C4-2B (cell line): ENCODE measurements around the gene NCF2.

Experiments
- ZFX ChIP-seq: fragments of 450-650 bp; IDR thresholded peaks from 2 replicates; pipeline ENCODE4 v1.6.1; 2017
- TF ChIP-seq, protein P1 (sequence below): fragments of 450-650 bp; conservative IDR thresholded peaks from 2 replicates; pipeline ENCODE4 v1.5.1; 2017; ENCODE audit warnings: mild to moderate bottlenecking

DNA sequence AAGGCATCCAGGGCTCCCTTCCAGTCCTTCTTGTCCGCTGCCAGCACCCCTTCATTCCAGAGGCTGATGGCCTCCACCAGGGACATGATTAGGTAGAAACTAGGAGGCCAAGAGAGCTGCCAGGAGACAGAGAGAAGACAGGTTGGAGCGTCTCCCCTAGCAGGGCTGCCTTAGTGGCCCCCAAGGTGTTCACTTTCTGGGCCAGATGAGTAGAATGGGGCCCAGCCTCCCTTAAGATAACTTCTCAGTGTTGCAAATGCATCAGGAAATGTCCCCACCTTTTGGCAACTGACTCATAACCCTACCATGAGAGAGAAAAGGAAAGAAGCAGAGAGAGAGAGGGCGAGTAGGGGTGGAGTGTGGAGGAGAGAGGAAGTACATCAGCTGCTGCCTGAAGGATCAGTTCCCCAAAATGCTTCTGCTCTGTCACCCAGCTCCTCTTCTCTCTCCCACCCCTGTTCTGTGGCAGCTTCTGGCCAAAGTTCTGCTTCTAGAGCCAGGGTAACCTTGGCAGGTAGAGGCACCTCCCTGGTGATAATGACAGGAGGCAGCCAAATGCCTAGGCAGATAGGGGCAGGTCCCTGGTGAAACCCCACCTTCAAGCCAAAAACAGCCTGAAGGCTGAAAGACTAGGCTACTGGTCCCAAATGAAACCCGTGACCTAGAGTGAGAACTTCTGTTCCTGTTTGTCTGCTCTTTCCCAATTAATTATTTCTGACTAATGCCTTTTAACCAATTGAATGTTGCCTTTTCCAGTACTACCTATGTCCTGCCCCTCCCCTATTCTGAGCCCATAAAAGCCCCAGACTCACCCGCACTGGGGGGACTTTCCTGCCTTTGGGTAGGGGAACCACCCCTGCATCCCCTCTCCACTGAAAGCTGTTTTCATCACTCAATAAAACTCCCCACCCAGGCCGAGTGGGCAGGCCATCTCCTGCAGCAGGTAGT lies at the start of gene NCF2:
- TF ChIP-seq, protein P1, sequence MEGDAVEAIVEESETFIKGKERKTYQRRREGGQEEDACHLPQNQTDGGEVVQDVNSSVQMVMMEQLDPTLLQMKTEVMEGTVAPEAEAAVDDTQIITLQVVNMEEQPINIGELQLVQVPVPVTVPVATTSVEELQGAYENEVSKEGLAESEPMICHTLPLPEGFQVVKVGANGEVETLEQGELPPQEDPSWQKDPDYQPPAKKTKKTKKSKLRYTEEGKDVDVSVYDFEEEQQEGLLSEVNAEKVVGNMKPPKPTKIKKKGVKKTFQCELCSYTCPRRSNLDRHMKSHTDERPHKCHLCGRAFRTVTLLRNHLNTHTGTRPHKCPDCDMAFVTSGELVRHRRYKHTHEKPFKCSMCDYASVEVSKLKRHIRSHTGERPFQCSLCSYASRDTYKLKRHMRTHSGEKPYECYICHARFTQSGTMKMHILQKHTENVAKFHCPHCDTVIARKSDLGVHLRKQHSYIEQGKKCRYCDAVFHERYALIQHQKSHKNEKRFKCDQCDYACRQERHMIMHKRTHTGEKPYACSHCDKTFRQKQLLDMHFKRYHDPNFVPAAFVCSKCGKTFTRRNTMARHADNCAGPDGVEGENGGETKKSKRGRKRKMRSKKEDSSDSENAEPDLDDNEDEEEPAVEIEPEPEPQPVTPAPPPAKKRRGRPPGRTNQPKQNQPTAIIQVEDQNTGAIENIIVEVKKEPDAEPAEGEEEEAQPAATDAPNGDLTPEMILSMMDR, result no peak
- TF ChIP-seq ZFX, result no peak
